ENCODE measurements around the gene ELF1. TPM values are rescaled to one million over a fixed set of nuclear protein-coding genes. Genes with fewer than 3 reads are reported as not detected.

The ELF1 gene
- total RNA-seq, 1 experiment from 2014 or later = 28.5 TPM

GRCh38 chr13:41001695-41002094 is 17.4 kb downstream of the ELF1 start:
- in situ Hi-C loops (cut with HindIII; ENCODE audit: low pct_unique_long_range_greater_than_20kb, low sequenced_read_pairs) (no loop called here), intact Hi-C loops (cut with micrococcal nuclease; ENCODE audit: unreplicated experiment) (no loop called here)
- TF ChIP-seq REST (IDR thresholded peaks at IDR 0.05; ENCODE audit: insufficient read depth in 1 of 2, low read depth in 2 of 2, low read length in 1 of 2) (no peak), SIN3A (IDR thresholded peaks at IDR 0.05; ENCODE audit: borderline replicate concordance, insufficient read depth, low read depth, low read length) (no peak), POLR2AphosphoS5 (IDR thresholded peaks at IDR 0.05; ENCODE audit: low read depth, low read length) (no peak), TCF7L2 (IDR thresholded peaks at IDR 0.05; ENCODE audit: low read depth, low read length) (no peak)
- TF ChIP-seq, protein P1, sequence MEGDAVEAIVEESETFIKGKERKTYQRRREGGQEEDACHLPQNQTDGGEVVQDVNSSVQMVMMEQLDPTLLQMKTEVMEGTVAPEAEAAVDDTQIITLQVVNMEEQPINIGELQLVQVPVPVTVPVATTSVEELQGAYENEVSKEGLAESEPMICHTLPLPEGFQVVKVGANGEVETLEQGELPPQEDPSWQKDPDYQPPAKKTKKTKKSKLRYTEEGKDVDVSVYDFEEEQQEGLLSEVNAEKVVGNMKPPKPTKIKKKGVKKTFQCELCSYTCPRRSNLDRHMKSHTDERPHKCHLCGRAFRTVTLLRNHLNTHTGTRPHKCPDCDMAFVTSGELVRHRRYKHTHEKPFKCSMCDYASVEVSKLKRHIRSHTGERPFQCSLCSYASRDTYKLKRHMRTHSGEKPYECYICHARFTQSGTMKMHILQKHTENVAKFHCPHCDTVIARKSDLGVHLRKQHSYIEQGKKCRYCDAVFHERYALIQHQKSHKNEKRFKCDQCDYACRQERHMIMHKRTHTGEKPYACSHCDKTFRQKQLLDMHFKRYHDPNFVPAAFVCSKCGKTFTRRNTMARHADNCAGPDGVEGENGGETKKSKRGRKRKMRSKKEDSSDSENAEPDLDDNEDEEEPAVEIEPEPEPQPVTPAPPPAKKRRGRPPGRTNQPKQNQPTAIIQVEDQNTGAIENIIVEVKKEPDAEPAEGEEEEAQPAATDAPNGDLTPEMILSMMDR (IDR thresholded peaks at IDR 0.05) = no peak
- BruUV-seq (replicated peaks) = no TSS peak
- DNase-seq (ENCODE audit: low read depth, low spot score) (no peak), ATAC-seq (no peak)
- Histone ChIP-seq H3K4me1 (ENCODE audit: control insufficient read depth, insufficient read depth, low read length) (peaks cover 19% of the 10 kb centered on the region), H3K4me3 (ENCODE audit: low read depth in 2 of 2, low read length in 2 of 2) (no peak overlapping the region), H3K27ac (ENCODE audit: low read length) (no peak overlapping the region), H3K36me3 (ENCODE audit: control insufficient read depth, insufficient read depth, low read length) (no peaks in the 10 kb centered on the region), H3K9me3 (ENCODE audit: control insufficient read depth, insufficient read depth, low read depth, low read length) (no peaks in the 10 kb centered on the region), H3K27me3 (ENCODE audit: control insufficient read depth, insufficient read depth, low read length) (no peaks in the 10 kb centered on the region)
- POLR2A ChIA-PET = no interaction called here
- CTCF ChIA-PET = no interaction called here

GRCh38 chr13:40999416-40999815 is 19.7 kb downstream of the ELF1 start:
- CTCF ChIA-PET = no interaction called here
- H3K4me1 ChIP-seq (ENCODE audit: control insufficient read depth, insufficient read depth, low read length) = peaks cover 10% of the 10 kb centered on the region; the same call in 1 of the 2 replicates
- no peaks in the 10 kb centered on the region for H3K36me3 ChIP-seq (ENCODE audit: control insufficient read depth, insufficient read depth, low read length)

DNA sequence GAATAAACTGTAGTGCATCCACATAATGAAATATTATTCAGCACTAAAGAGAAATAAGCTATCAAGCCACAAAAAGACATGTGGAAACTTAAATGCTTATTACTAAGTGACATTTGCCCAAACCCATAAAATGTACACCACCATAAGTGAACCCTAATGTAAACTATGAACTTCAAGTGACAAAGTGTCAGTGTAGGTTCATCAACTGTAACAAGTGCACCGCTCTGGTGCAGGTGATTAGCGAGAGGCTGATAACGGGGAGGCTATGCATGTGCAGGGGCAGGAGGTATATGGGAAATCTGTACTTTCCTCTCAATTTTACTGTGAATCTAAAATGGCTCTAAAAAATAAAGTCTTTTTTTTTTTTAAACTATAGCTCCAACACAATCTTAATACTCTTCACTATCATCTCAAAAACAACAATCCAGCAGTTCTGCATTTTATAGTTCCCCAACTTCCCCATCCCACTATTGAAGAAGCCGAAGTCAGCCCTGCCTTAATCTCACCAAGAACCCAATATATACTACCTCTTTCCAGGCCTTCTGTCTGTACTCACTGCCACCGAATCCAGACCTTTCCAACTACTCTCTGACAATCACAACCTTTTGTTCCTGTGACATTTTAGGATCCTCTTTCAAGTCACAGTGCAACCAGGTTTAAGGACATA is 22.6 kb downstream of the ELF1 start:
- H3K36me3 ChIP-seq (ENCODE audit: control insufficient read depth, insufficient read depth, low read length) = no peaks in the 10 kb centered on the region
- no peak overlapping the region for H3K27ac ChIP-seq (ENCODE audit: low read length)
- H3K4me1 ChIP-seq (ENCODE audit: control insufficient read depth, insufficient read depth, low read length) = peaks cover 6% of the 10 kb centered on the region; the same call in 1 of the 2 replicates
- CTCF ChIA-PET = no interaction called here
- ATAC-seq (no peak), DNase-seq (ENCODE audit: low read depth, low spot score) (no peak)
- H3K9me3 ChIP-seq (ENCODE audit: control insufficient read depth, insufficient read depth, low read depth, low read length) = no peaks in the 10 kb centered on the region
- TF ChIP-seq REST (IDR thresholded peaks at IDR 0.05; ENCODE audit: insufficient read depth in 1 of 2, low read depth in 2 of 2, low read length in 1 of 2) (no peak), SIN3A (IDR thresholded peaks at IDR 0.05; ENCODE audit: borderline replicate concordance, insufficient read depth, low read depth, low read length) (no peak), TCF7L2 (IDR thresholded peaks at IDR 0.05; ENCODE audit: low read depth, low read length) (no peak), POLR2AphosphoS5 (IDR thresholded peaks at IDR 0.05; ENCODE audit: low read depth, low read length) (no peak)
- TF ChIP-seq, protein P1 (IDR thresholded peaks at IDR 0.05) = no peak
- H3K4me3 ChIP-seq (ENCODE audit: low read depth in 2 of 2, low read length in 2 of 2) = no peak overlapping the region
- no TSS peak for BruUV-seq (replicated peaks)
- in situ Hi-C loops (cut with HindIII; ENCODE audit: low pct_unique_long_range_greater_than_20kb, low sequenced_read_pairs) = no loop called here
- intact Hi-C loops (cut with micrococcal nuclease; ENCODE audit: unreplicated experiment) = no loop called here
- POLR2A ChIA-PET = no interaction called here
- H3K27me3 ChIP-seq (ENCODE audit: control insufficient read depth, insufficient read depth, low read length) = no peaks in the 10 kb centered on the region

More at GRCh38 chr13:40999416-40999815, 19.7 kb downstream of the ELF1 start:
- POLR2A ChIA-PET = no interaction called here
- BruUV-seq (replicated peaks) = no TSS peak
- no peak for TF ChIP-seq TCF7L2 (IDR thresholded peaks at IDR 0.05; ENCODE audit: low read depth, low read length)
- no peaks in the 10 kb centered on the region for H3K27me3 ChIP-seq (ENCODE audit: control insufficient read depth, insufficient read depth, low read length)
- no peak overlapping the region for H3K4me3 ChIP-seq (ENCODE audit: low read depth in 2 of 2, low read length in 2 of 2)
- DNase-seq (ENCODE audit: low read depth, low spot score) (no peak), ATAC-seq (no peak)
- no peaks in the 10 kb centered on the region for H3K9me3 ChIP-seq (ENCODE audit: control insufficient read depth, insufficient read depth, low read depth, low read length)
- H3K27ac ChIP-seq (ENCODE audit: low read length) = no peak overlapping the region
- intact Hi-C loops (cut with micrococcal nuclease; ENCODE audit: unreplicated experiment) = no loop called here
- in situ Hi-C loops (cut with HindIII; ENCODE audit: low pct_unique_long_range_greater_than_20kb, low sequenced_read_pairs) = no loop called here

Data from Panc1 (cell line).